HepG2 (cell line): ENCODE results near the gene MYCBPAP. TPM values are rescaled to one million over a fixed set of nuclear protein-coding genes. Genes with fewer than 3 reads are reported as not detected.

ENCODE experiments used
- ATF2 ChIP-seq: sonication (generic); formaldehyde crosslinking; IDR thresholded peaks from 2 replicates; pipeline ENCODE4 v1.4.0; 2020; ENCODE audit warnings: missing genetic modification reagents
- FOXM1 ChIP-seq: sonication (generic); formaldehyde crosslinking; IDR thresholded peaks from 2 replicates; pipeline ENCODE4 v1.5.0; 2020; ENCODE audit warnings: missing genetic modification reagents
- GLI4 ChIP-seq: sonication (generic); formaldehyde crosslinking; IDR thresholded peaks from 2 replicates; pipeline ENCODE4 v1.5.1; 2020; ENCODE audit warnings: missing genetic modification reagents, mild to moderate bottlenecking, moderate library complexity, borderline replicate concordance
- JUND ChIP-seq: sonication (generic); formaldehyde crosslinking; IDR thresholded peaks from 2 replicates; pipeline ENCODE4 v1.8.0; 2022; ENCODE audit warnings: mild to moderate bottlenecking, missing genetic modification reagents
- KDM3A ChIP-seq: IDR thresholded peaks from 2 replicates; pipeline ENCODE4 v1.6.1; 2018; ENCODE audit warnings: low read depth, missing compliant biosample characterization
- MED1 ChIP-seq: sonication (generic); formaldehyde crosslinking; IDR thresholded peaks from 2 replicates; pipeline ENCODE4 v1.4.0; 2020; ENCODE audit warnings: missing genetic modification reagents
- MED13 ChIP-seq: sonication (generic); formaldehyde crosslinking; IDR thresholded peaks from 2 replicates; pipeline ENCODE4 v1.5.0; 2020; ENCODE audit warnings: missing genetic modification reagents
- MXD1 ChIP-seq: sonication (generic); formaldehyde crosslinking; IDR thresholded peaks from 2 replicates; pipeline ENCODE4 v1.4.0; 2020; ENCODE audit warnings: mild to moderate bottlenecking, missing genetic modification reagents
- PATZ1 ChIP-seq: sonication (generic); formaldehyde crosslinking; IDR thresholded peaks from 2 replicates; pipeline ENCODE4 v1.4.0; 2020; ENCODE audit warnings: missing genetic modification reagents
- PAX8 ChIP-seq: sonication (generic); formaldehyde crosslinking; IDR thresholded peaks from 2 replicates; pipeline ENCODE4 v1.8.0; 2022; ENCODE audit warnings: mild to moderate bottlenecking, missing genetic modification reagents, borderline replicate concordance
- PBX3 ChIP-seq: sonication (generic); formaldehyde crosslinking; IDR thresholded peaks from 2 replicates; pipeline ENCODE4 v1.8.1; 2023; ENCODE audit warnings: missing genetic modification reagents, inconsistent platforms, borderline replicate concordance
- POGK ChIP-seq: sonication (generic); formaldehyde crosslinking; conservative IDR thresholded peaks from 2 replicates; pipeline ENCODE4 v1.8.0; 2022; ENCODE audit warnings: mild to moderate bottlenecking, moderate library complexity, missing genetic modification reagents
- SNRNP70 ChIP-seq: fragments of 200-400 bp; formaldehyde crosslinking; IDR thresholded peaks from 2 replicates; pipeline ENCODE4 v1.6.1; 2017; ENCODE audit warnings: mild to moderate bottlenecking, low read depth, low read length, moderate library complexity
- SP4 ChIP-seq: sonication (generic); formaldehyde crosslinking; IDR thresholded peaks from 2 replicates; pipeline ENCODE4 v1.8.1; 2023; ENCODE audit warnings: mild to moderate bottlenecking, missing genetic modification reagents
- TSC22D2 ChIP-seq: sonication (generic); formaldehyde crosslinking; IDR thresholded peaks from 2 replicates; pipeline ENCODE4 v1.5.1; 2020; ENCODE audit warnings: missing genetic modification reagents, mild to moderate bottlenecking, borderline replicate concordance
- ZNF562 ChIP-seq: sonication (generic); formaldehyde crosslinking; IDR thresholded peaks from 2 replicates; pipeline ENCODE4 v1.8.0; 2022; ENCODE audit warnings: missing genetic modification reagents, borderline replicate concordance
- ZNF597 ChIP-seq: sonication (generic); formaldehyde crosslinking; IDR thresholded peaks from 2 replicates; pipeline ENCODE4 v1.5.0; 2020; ENCODE audit warnings: missing genetic modification reagents
- ZNF746 ChIP-seq: sonication (generic); formaldehyde crosslinking; IDR thresholded peaks from 2 replicates; pipeline ENCODE4 v1.8.0; 2022; ENCODE audit warnings: mild to moderate bottlenecking, missing genetic modification reagents
- ZNF749 ChIP-seq: sonication (generic); formaldehyde crosslinking; IDR thresholded peaks from 2 replicates; pipeline ENCODE4 v1.8.0; 2022; ENCODE audit warnings: mild to moderate bottlenecking, missing genetic modification reagents, moderate library complexity, borderline replicate concordance
- polyA plus RNA-seq, 8 experiments: library from polyadenylated mRNA; depleted of rRNA in 3 of 8; stranded (reverse) in 7 of 8; unstranded in 1 of 8; fragments of >200 nt; fragmentation: Illumina TruSeq in 4 of 8; extraction: Trizol in 4 of 8; gene quantifications; 2 replicates each; pipeline versions ENCODE4 v1.2.1 to v1.2.3, GENCODE V29; 2011 to 2016; ENCODE audit warnings: low read depth in 4 of 8, missing spikeins in 1 of 8, mixed read lengths in 1 of 8; ENCODE audit not compliant: insufficient read depth in 1 of 8
- total RNA-seq, 5 experiments: library from RNA; depleted of rRNA; stranded (reverse); fragments of >200 nt; fragmentation: Illumina TruSeq; extraction: Trizol; gene quantifications; 2 replicates each; pipeline ENCODE4 v1.2.3, GENCODE V29; 2016; ENCODE audit warnings: low read depth in 1 of 5

The MYCBPAP gene
- total and polyA plus RNA-seq, 2 of the 13 experiments (the other 11 are each of a cell fraction or from before 2014, with no cell fraction given): 0.22 to 0.24 TPM

GRCh38 chr17:50541716-50542688 is 33.8 kb downstream of the MYCBPAP start (continued):
- TF ChIP-seq PAX8 (CRISPR knock-in tag) (no peak), FOXM1 (CRISPR knock-in tag) (0 out of 2 replicates have a peak, but pooled peaks have one; percentile 28), TSC22D2 (CRISPR knock-in tag) (peak; percentile 66; the same call in 1 of the 2 replicates), ZNF562 (CRISPR knock-in tag) (no peak), ZNF597 (CRISPR knock-in tag) (no peak), PBX3 (CRISPR knock-in tag) (no peak), MED13 (peak; percentile 37; the same call in 1 of the 2 replicates), MXD1 (CRISPR knock-in tag) (peak; percentile 69; the same call in 1 of the 2 replicates), ATF2 (CRISPR knock-in tag) (no peak), SP4 (peak; percentile 82; the same call in 1 of the 2 replicates), ZNF746 (CRISPR knock-in tag) (peak; percentile 31; the same call in 1 of the 2 replicates), PATZ1 (CRISPR knock-in tag) (peak; percentile 97), POGK (CRISPR knock-in tag) (peak; percentile 97), MED1 (CRISPR knock-in tag) (peak; percentile 52), SNRNP70 (no peak), JUND (CRISPR knock-in tag) (0 out of 2 replicates have a peak, but pooled peaks have one; percentile 29), GLI4 (CRISPR knock-in tag) (peak; percentile 76; the same call in 1 of the 2 replicates), ZNF749 (CRISPR knock-in tag) (peak; percentile 70), KDM3A (0 out of 2 replicates have a peak, but pooled peaks have one; percentile 38)
